ENCODE measurements around the gene ZDHHC14. TPM values are rescaled to one million over a fixed set of nuclear protein-coding genes. Genes with fewer than 3 reads are reported as not detected.
"Not testable (repeated sequence)": the region's sequence is repeated elsewhere in the genome, so short reads cannot be mapped to it uniquely, and the experiment has no call there.

Gene ZDHHC14
- polyA plus RNA-seq, 1 donor, result 6.7 TPM

DNA sequence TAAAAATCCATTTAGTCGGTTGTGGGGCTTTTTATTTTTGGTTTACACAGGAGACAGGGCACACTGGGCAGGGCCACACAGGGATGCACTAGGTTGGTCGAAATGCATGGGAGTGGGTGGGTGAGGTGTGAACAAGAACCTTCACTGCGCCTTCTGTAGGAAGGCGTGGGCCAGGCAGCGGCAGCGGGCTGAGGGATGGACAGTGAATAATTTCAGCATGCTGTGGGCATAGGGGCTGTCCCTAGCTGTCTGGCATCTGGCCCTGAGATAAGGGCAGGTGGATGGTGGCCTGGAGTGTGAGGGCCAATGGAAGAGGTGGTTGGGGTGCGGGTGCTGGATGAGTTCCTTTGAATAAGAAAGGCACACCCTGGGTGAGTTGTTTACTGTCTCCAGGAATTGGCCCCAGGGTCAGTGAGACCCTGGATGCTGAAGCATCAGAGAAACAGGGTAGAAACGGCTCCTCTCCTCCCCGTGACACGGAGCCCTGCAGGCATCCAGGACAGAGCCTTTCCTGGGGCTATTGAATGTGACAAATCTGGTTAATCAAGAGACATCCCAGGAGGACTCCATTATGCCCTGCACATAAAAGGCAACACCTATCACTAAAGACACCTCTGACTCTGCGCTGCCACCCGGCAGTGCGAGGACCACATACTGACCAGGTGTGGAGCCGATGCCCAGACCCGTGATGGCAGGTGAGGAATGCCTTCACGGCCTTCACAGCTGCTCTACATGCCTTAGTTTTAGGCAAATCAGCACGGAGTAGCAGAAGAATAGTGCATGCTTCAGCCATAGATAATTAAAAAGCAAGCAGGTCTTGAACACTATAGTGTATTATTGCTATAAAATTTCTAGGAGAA, 319.0 kb downstream of the ZDHHC14 start:
- no peak for DNase-seq

- not testable (repeated sequence) for DNase-seq
These were observed 325.4 kb downstream of the ZDHHC14 start for GRCh38 chr6:157706351-157706750.

- DNase-seq, result no peak
These were observed 325.9 kb downstream of the ZDHHC14 start for GRCh38 chr6:157706883-157707282.

DNA sequence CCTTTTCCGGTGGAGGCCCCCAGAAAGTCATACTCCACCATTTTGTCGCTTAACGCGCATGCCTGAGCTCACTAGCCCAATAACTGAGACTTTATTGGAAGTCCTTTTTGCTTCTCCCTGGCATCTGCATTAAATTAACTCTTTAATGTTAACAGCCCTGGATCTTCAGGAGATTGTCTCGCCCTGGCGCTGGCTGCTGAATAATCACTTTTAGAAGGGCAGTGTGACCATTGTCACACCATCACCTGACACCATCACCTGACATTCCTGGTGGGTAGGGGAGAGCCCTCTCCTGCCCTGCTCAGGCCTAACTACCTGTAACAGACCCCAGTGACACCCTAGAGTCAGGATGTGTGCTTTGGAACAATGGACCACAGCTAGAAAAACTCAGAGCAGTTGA, 326.6 kb downstream of the ZDHHC14 start:
- DNase-seq, result no peak

DNA sequence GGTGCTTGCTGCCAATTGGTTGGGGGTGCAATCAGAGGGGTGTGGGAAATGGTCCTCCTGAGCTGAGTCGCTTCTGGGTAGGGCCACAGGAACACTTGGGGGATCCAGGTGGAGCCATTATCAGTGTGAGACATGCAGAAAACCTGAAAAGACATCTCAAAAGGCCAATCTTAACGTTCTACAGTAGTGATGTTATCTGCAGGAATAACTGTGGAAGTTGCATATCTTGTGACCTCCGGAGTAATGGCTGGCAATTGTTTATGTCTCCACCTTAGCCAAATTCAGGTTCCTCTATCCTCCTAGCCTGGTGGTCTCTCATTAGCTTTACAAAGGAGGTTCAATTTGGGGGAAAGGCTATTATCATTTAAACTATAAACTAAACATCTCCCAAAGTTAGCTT, 327.2 kb downstream of the ZDHHC14 start:
- no peak for DNase-seq

GRCh38 chr6:157708933-157709332, 327.9 kb downstream of the ZDHHC14 start:
- DNase-seq, result no peak

DNA sequence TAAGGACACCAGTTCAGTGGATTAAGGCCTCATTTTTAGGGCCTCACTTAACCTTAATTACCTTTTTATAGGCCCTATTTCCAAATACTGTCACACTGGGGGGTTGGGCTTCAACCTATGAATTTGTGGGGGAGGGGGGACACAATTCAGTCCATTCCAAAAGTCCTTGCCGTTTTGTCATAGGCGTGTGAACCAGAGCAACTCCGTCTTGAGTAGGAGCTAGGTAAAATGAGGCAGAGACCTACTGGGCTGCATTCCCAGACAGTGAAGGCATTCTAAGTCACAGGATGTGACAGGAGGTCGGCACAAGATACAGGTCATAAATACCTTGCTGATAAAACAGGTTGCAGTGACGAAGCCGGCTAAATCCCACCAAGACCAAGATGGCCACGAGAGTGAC, 328.6 kb downstream of the ZDHHC14 start:
- no peak for DNase-seq

GRCh38 chr6:157710604-157711003, 329.6 kb downstream of the ZDHHC14 start:
- DNase-seq, result no peak

DNA sequence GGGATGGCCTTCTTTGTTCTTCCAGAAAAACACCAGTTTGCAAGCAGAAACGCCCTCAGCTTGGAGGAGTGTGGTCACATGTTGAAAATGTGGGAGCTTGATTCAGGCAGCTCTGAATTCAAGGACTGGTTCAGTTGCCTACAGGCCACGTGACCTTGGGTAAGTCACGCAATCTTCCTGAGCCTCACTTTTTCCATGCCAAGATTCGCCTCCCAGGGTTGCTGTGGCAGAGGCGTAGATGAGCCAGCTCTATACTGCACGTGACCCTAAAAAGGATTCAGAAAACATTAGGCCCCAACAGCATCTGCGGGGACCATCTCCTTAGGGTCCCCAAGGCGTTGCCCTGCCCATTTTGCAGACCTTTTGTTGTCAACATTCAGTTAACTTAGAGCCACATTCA, 330.1 kb downstream of the ZDHHC14 start:
- no peak for DNase-seq

GRCh38 chr6:157712585-157713295, 331.8 kb downstream of the ZDHHC14 start:
- DNase-seq, result no peak

DNA sequence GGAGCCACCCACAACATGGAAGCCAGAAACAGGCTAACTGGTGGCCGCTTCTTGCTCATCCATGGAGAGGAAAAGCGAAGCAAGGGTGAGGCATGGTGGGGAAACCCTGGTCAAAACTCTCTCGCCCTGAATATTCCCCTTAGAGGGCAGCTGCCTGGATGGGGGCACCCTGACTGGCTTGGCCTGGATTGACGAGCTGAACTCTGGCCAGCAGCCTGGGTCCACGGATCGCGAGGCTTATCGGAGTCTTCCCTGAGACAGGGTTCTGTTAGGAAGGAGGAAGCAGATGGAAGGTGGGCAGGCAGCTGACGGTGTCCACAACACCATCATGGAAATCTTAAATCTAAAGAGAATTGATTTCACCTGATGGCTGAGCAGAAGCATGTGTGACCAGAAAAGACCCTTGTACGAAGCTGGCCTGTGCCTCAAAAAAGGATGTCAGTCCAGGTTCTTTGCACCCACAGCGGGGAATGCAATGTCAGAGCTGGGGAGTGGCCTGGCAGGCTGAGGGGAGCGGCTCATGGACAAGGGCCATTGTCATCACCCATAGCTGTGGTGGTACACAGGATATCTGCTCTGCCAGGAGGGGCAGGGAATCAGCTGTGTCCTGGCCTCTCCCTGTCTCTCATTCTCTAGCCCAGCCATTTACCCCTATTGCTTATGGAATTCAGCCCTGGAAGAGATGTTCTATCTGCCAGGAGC, 332.6 kb downstream of the ZDHHC14 start:
- no peak for DNase-seq

DNA sequence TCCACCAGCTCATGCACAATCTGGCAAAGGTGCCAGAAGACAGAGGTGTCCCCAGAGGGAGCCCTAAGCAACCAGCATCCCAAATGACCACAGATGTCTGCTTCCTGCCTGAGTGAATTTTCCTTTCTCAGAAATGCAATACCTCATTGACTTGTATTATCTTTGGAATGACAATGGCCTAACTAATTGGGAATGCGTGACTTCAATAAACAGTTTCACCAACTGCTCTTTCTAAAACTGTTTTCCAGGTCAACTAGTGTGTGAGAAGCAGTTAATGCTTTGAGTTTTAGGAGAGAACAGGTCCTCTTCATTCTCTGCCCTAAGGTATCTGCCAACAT, 333.1 kb downstream of the ZDHHC14 start:
- DNase-seq, result no peak

DNA sequence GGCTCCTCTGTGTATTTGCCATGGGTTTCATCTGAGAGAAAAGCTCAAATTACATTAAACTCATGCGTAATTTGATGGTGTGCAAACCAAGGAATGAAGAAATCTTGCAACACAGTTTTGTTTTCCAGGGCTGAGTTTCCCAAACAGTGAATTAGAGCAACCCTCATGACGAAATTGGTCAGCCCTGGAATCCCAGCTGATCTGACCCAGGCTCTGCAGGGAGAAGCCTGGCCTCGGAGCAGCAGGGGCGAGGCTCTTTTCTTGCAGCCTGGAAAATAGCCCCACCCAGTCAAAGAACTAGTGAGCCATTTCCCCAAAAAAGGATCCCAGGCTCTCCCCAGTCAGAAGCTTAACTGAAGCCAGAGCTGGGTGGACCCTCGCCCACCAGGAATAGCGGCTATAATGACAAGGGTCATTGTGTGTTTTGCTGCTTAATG, 334.8 kb downstream of the ZDHHC14 start:
- DNase-seq, result peak; percentile 66

DNA sequence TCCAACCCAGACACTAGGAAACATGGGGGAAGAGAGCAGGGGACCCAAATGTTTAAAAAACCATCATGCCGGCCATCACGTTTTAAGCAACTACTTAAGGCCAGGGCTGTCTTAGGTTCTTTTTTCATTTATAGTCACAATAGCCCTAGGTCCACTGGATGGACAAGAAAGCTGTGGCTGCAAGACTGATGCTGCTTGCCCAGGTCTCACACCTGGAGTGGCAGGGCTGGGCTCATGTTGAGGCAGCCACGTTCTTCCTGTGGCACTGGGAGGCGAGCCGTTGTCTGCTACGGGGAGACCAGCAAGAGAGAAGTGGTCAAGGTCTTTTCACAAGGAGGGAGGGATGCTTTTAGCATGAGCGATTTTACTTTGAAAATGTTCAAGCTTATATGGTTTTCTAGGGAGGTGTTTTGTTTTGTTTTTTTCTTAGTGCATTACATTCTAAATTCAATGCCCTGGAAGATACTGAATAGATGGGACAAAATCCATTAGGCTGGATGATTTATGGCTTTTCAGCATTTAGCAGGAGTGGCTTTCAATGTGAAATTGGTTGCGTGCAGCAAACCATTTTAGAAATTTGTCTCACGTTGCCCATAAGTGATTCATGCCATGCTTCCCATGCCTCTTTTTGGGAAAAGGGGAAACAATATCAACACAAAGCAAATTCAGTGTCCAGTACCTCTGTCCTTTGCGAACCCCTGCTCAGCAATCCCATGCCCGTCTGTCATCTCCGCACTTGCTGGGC, 335.4 kb downstream of the ZDHHC14 start:
- DNase-seq, result no peak

DNA sequence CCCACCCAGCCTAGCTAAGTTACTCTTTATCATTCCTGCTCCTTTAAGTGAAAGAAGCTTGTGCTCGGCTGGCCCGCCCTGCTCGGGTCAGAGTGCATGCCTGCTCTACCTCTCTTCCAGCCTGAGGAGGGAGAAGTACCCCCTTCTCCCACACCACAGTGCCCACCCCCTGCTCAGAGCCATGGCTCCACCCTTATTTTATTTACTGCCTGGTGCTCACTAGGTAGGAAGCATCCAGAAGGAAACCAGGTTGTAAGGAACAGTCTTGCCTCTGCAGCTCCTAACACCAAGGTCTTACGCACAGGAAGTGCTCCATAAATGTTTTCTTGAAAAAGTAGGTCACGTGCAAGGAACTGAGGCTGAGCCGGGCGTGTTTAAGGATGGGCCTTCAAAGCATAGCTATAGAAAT, 336.4 kb downstream of the ZDHHC14 start:
- DNase-seq, result no peak

DNA sequence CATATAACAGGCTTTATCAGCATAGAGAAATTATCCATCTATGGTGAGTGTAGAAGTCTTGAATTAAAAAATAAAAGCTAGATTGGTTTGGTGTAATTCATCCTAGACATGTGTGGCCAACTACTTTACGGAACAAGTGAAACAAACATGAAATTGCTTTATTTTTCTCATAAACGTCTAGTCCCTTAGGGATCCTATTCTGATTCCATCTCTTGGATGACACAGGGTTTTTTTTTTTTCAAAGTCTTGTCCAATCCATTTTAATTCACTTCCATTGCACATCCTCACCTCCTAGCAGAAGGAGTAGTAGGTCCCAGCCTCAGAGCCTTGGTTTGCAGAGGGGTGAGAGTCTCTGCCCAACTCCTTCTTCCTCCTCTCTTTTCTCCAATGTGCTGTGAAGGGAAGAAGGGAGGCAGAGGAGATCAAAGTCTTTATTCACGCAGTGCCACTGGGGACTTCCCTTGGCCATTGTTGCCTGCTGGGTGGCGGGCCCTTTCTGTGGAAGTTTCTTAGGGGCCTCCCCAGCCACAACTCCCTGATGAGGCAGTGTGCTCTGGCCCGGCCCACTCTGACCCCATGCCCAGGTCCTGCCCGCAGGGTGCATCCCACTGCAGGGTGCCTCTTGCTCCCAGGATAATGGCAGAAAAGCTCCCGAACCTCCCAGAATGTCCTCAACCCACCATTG, 337.7 kb downstream of the ZDHHC14 start:
- DNase-seq, result no peak

- DNase-seq, result not testable (repeated sequence)
These were observed 340.0 kb downstream of the ZDHHC14 start for GRCh38 chr6:157720964-157721363.

GRCh38 chr6:157721426-157721825, 340.4 kb downstream of the ZDHHC14 start:
- DNase-seq, result no peak

- DNase-seq, result no peak
These were observed 340.8 kb downstream of the ZDHHC14 start for GRCh38 chr6:157721830-157722229.

DNA sequence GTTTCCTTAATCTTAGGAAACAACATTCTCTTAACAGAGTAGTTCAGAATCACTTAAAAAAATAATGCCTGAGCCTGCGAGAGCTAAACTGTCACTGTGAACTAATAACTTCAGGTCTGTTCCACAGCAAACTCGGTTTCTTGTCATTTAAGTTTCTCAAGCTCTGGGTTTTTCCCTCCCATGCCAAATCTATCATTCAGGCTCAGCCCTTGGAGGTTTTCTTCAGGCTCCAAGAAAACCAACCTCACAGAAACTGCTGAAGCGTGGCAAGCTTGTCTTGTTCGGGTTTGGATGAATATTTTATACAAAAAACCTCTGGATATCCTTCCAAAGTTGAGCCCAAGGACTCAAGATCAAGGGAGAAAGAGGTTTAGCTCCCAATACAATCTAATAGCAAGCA, 342.4 kb downstream of the ZDHHC14 start:
- no peak for DNase-seq

GRCh38 chr6:157724138-157724820, 343.3 kb downstream of the ZDHHC14 start:
- DNase-seq, result no peak
